Measurements from ENCODE around the gene L3MBTL1. TPM values are rescaled to one million over a fixed set of nuclear protein-coding genes. Genes with fewer than 3 reads are reported as not detected.
A peak's percentile ranks its signal among the peaks of the same experiment; 100 is the strongest.

Gene L3MBTL1
- total and polyA plus RNA-seq, 2 of the 4 experiments (the other 2 are of a cell fraction): 2.2 to 4.5 TPM

DNA sequence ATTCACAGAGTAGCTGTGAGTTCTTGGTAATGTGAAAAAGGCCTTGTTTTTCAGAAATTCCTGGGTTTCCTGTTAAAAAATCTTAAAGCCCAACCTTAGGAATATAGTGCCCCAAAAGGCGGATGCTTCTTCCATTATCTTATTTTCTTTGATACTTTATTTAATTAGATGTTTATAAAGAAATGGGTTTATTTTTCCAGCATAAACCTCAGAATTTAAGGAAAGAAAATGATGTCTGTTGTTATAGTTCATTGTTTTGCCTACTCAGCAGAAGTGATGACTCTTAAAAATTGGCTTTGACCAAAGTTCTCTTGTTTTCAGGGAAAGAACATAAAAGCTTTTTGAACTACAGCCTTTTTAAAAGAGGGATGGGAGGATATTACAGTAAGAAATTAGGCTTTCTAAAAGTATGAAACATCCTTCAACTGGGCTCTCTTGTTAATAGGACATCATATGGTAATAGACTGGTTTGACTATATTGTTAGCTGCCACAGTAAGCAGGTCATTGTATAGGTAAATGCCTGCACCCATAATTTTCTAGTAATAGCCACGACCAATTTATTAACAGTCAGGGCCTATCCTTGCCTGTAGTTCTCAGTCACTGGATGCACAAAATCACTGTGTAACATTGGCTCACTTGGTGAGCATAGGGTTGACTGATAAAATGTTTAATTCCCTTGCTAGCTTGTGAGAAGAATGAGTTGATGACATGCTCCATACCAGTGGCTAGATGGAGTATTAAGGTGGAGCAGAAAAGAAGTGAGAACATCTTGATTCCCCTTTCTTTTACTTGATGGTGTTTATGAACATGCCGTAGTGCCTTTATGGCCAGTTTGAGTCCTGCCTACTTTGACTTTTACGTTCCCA, 44.6 kb upstream of the L3MBTL1 start:
- no peak overlapping the region for H2BK20ac ChIP-seq (ENCODE audit: low read depth, low read length)
- no peak overlapping the region for H3K27ac ChIP-seq (ENCODE audit: insufficient read depth, low read length)
- DNase-seq: no peak
- peaks cover 75% of the 10 kb centered on the region for H4K20me1 ChIP-seq (ENCODE audit: insufficient read depth, low read length)
- no peak overlapping the region for H2AK9ac ChIP-seq (replicated peaks; ENCODE audit: low read depth, low read length, poor library complexity)
- WGBS, 2 experiments (ENCODE audit: extremely low coverage in 2 of 2, insufficient read length in 1 of 2): no CpG with 5 or more reads among the region's 4 CpGs
- no peak overlapping the region for H4K8ac ChIP-seq (ENCODE audit: low read depth in 2 of 2, low read length in 2 of 2)
- dilution Hi-C loops (cut with HindIII; ENCODE audit: low sequenced_read_pairs, unreplicated experiment): no loop called here
- H4K5ac ChIP-seq (ENCODE audit: low read depth, low read length): no peak overlapping the region
- H3K9me1 ChIP-seq (ENCODE audit: insufficient read depth, low read length): peaks cover 3% of the 10 kb centered on the region
- H3K4me3 ChIP-seq (ENCODE audit: insufficient read depth, low read depth, low read length): no peak overlapping the region
- no peak overlapping the region for H3K4me2 ChIP-seq (ENCODE audit: low read depth, low read length)
- H2AK5ac ChIP-seq (ENCODE audit: low read depth, low read length): no peak overlapping the region
- intact Hi-C loops (cut with micrococcal nuclease): loop anchor here (2.0 to 5.0 kb wide), 2 partner anchors 128 to 619 kb away; partner anchors contain the start of gene IFT52
- no peaks in the 10 kb centered on the region for H3K27me3 ChIP-seq (ENCODE audit: control insufficient read depth, insufficient read depth, low read length)
- in situ Hi-C loops (cut with MboI; ENCODE audit: low sequenced_read_pairs): no loop called here
- H2BK15ac ChIP-seq (ENCODE audit: low read depth, low read length): no peak overlapping the region
- no peaks in the 10 kb centered on the region for H3K9me3 ChIP-seq (ENCODE audit: control insufficient read depth, insufficient read depth, low read length)
- H2AFZ ChIP-seq (replicated peaks; ENCODE audit: low read length, poor library complexity): no peak overlapping the region
- no peak overlapping the region for H2BK5ac ChIP-seq (ENCODE audit: low read depth, low read length, poor library complexity, severe bottlenecking)
- no peak overlapping the region for H3K18ac ChIP-seq (ENCODE audit: low read depth, low read length)
- CTCF ChIA-PET: no interaction called here
- H3K14ac ChIP-seq (replicated peaks; ENCODE audit: low read depth, low read length): no peak overlapping the region
- H3K4ac ChIP-seq (ENCODE audit: low read depth, low read length): no peak overlapping the region
- ATAC-seq (ENCODE audit: low read depth): no peak
- H3K9ac ChIP-seq (ENCODE audit: low read depth, low read length): no peak overlapping the region
- H3K4me1 ChIP-seq (ENCODE audit: control insufficient read depth, insufficient read depth, low read length): peaks cover 2% of the 10 kb centered on the region; the same call in 1 of the 2 replicates
- POLR2A ChIA-PET (ENCODE audit: unreplicated experiment): interaction anchor here (0.6 kb wide), 1 partner anchor 1555 kb away, joined by 4 read pairs; no protein-coding TSS in a partner anchor
- TF ChIP-seq NFE2L2 (IDR thresholded peaks at IDR 0.05; ENCODE audit: low read depth, low read length) (no peak), RCOR1 (IDR thresholded peaks at IDR 0.05; ENCODE audit: insufficient replicate concordance, low read length) (no peak), RAD21 (IDR thresholded peaks at IDR 0.05; ENCODE audit: low read length) (no peak), MAFK (IDR thresholded peaks at IDR 0.05; ENCODE audit: low read depth, low read length) (peak; percentile 97), MXI1 (IDR thresholded peaks at IDR 0.05; ENCODE audit: borderline replicate concordance, low read depth, low read length) (no peak), RFX5 (IDR thresholded peaks at IDR 0.05; ENCODE audit: low read depth, low read length) (no peak)
- TF ChIP-seq, protein P1, sequence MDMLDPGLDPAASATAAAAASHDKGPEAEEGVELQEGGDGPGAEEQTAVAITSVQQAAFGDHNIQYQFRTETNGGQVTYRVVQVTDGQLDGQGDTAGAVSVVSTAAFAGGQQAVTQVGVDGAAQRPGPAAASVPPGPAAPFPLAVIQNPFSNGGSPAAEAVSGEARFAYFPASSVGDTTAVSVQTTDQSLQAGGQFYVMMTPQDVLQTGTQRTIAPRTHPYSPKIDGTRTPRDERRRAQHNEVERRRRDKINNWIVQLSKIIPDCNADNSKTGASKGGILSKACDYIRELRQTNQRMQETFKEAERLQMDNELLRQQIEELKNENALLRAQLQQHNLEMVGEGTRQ (IDR thresholded peaks at IDR 0.05; ENCODE audit: low read depth, low read length): no peak
- no TSS peak for BruUV-seq (replicated peaks)
- H4K91ac ChIP-seq (ENCODE audit: insufficient read depth, low read depth, low read length): no peak overlapping the region
- H3K56ac ChIP-seq (ENCODE audit: extremely low read depth, insufficient read depth, low read length): no peak overlapping the region
- H3K23ac ChIP-seq (ENCODE audit: low read depth, low read length): no peak overlapping the region
- H3K36me3 ChIP-seq (ENCODE audit: control insufficient read depth, insufficient read depth, low read length): peaks cover 61% of the 10 kb centered on the region
- no peak overlapping the region for H2BK120ac ChIP-seq (ENCODE audit: low read depth, low read length)
- H3K79me1 ChIP-seq (ENCODE audit: low read depth in 1 of 2, low read length in 2 of 2): peaks cover 28 to 75% of the 10 kb centered on the region in 2 experiments

Measured in IMR-90 (cell line).